Smooth muscle cell of the brain vasculature (primary cell): Measurements from ENCODE around the gene FLCN.
"Not testable (repeated sequence)": the region's sequence is repeated elsewhere in the genome, so short reads cannot be mapped to it uniquely, and the experiment has no call there.

Experiments used
- DNase-seq: peaks from one replicate; pipeline ENCODE4 v3.0.0-alpha.2; 2012; ENCODE audit warnings: low read depth, low spot score

FLCN gene

DNA sequence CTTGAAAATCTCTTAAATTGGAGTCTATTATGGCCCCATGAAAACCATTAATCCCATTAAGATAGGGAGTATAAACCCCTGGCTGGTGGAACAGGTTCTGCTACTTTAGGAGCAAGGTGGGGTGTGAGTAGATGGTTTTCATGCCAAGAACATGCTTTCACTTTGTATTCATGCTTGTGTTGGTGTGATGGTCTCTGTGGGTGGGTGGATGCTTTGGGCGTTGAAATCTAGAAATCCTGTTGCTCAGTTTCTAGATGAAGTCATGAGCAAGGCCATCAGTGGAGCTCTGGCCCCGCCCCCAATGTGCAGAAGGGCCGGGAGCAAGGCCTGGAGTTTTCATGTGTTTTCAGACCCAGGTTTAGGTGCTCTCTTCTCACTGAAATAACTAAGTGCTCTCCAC is 50.9 kb downstream of the FLCN start:
- DNase-seq, result no peak

DNA sequence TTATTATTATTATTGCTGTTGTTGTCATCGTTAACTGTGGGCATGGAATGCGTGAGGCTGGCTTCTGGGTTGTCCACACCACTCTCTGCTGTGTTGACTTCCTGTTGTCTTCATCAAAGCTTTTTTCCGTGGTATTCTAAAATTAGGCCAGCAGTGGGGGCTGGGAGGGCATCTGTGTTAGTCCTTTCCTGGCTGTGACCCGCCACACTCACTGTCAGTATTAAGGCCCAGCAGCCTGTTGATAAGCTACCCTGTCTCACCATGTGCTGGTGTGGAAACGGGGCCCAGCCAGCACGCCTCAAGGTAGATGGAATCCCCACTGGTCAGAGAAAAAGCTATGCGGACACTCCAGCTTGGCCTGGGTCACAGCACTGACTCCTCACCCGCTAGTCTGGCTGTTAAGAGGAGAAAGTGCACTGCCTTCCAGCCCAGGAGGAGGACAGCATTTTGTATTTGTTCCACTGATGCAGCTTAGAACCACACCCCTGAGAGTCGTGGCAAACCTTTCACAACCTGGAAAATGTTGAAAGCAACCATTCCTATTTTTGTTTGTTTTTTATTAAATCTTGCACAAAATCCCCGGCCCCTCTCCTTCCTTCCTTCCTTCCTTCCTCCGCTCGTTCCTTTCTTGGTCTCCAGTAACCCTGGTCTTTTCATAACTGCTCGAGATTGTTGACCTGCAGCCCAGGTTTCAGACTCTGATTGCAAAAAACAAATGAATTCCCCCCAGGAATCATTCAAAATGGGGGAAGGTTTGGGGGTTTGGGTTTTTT is 51.8 kb downstream of the FLCN start:
- not testable (repeated sequence) for DNase-seq

DNA sequence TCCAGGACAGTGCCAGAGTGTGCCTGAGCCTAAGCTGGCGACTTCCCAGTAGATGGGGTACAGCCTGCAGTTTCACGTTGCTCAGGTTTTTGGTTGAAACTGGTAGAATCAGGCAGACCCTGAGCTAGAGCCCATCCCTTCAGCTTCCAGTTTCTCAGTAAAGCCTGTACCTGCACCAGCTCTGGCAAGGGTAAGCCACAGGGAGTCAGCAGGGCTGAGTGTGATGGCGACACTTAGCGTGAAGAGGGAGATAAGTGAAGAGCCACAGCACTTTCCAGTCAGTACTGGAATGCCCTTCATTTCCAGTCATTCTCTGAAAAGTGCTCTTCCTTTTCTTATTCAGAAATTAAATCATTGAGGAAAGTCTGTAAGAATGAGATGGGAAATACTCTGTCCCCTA is 53.2 kb downstream of the FLCN start:
- DNase-seq, result no peak

DNA sequence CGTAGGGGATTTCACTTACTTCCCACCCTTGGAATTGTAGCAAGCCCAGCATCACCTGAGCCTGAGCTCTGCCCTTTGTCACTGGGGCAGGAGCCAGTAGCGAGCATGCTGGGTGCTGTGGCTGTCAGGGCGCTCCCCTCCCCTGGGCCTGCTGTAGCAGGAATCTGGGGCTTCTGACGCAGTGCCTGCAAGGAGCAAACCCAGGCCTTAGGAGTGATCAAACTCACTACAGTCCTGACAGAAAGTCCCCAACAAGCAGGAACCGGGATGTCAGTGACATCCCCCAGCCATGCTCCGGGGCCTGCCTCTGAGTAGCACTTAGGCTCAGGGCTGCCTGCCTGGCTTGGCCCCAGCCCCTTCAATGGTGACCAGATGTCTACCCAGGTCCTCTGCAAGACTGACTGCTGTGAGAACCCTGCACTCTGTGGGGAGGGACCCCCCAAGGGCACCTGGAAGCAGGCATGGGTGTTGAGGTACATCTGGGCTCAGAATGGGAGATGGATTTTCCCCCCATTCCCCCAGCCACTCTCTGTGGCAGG is 54.3 kb downstream of the FLCN start:
- no peak for DNase-seq

DNA sequence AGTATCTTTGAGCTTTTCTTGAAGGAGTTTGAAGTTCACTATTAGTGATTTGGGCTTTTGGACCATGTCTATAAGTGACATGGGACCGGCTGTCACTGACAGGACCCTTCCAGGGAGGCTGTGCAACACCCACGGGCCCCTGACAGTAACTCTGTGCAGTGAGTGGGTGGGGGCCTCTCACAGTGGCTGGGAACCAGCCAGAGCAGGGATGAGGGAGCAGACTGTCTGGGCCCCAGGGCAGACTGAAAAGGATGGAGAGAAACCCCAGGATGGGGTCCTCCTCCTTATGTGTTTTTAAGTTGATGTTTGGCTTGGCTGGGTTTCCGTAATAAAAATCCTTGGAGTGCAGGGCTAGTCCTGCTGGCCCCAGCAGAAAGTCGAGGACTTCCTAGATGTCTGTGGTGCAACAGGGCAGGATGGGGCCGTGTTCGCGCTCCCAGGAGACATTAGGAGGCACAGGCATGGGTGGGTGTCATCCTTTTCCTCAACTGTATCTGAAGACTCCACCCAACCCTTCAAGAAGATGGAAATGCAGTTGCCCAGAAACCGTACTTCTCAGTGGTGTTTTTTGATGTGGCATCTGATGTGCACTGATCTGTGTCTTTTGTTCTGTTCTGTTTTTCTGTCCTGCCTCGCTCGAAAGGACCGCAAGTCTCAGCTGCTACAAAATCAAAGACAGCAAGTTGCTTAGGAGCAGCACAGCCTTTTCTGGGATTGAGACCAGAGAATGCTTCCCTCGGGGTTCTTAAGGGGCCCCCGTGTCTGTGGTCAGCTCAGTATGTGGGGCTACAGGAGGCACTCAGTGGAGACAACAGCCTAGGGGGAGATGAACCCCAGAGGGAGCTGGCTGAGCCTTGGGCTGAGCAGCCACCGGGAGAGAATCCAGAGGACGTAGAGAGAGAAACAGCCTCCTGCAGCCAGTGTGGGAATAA is 55.0 kb downstream of the FLCN start:
- no peak for DNase-seq

DNA sequence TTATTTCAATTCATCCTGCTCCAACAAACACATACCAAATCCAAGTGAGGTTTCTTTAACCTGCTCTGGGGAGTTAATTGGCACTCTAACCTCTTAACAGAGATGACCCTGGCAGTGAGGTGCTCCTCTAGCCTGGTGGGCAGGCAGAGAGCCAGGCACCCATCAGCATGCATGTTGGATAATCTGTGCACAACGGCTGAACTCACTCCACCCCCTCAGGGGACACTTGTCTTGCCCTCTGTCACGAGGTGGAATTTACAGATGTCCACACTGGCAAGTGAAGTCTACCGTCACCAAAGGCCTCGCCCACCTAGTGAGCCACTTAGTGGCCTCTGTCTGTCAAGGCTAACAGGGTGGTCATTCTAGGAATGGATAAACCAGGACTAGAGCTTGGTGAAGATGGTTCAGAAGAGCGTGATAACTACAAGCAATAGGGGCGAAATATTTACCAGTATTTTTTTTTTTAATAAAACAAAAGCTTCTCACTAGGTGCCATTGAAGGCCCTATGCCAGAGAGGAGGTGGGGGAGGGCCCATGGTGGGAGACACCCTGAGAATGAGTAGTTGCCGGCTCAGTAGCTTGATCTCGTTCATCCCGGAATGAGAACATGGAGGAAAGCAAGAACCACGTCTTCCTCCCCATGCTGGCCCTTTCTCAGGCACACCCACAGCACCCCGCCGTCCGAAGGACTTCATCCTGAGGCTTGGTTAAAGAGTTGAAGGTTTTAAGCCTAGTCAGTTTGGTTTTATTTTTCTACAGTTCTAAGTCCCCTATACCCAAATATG is 56.0 kb downstream of the FLCN start:
- no peak for DNase-seq

DNA sequence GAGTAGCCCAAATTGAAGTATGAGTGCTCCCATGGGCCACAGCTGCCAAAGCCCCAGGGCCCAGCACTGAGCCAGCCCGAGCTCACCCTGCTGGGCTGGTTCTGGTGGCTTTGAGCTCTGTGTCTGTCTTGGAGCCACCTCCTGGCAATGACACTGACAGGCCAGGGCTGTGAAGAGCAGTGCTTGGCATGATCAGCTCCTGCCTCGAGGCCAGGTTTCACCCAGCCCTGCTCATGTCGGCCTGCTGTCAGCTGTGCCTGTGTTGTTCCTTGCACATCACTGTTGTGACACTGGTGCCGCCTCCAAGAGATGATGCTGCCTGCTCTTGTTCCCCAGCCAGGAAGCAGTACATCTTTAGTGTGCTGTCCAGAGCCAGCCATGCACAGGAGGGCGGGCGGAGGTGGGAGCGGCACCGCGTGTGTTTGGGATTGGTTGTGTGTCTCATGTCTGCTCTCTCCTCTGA is 56.8 kb downstream of the FLCN start:
- DNase-seq, result no peak

DNA sequence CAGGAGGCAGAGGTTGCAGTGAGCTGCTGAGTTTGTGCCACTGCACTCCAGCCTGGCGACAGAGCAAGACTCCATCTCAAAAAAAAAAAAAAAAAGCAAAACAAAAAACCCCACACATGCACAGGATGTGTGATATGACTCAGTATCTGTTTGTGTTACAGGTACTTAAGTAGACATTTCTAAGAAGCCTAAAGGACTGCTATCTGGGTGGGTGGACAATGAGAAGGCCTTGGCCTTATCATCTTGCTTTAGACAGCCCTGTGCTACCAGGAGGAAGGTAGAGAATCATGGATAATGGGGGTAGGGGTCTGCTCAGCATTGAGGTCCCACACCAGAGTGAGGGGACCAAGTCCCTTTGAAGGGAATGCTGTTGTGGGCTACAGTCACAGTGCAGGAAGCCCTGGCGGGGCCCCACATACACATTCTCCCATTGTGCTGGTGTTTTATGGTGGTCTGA is 57.6 kb downstream of the FLCN start:
- DNase-seq, result no peak

DNA sequence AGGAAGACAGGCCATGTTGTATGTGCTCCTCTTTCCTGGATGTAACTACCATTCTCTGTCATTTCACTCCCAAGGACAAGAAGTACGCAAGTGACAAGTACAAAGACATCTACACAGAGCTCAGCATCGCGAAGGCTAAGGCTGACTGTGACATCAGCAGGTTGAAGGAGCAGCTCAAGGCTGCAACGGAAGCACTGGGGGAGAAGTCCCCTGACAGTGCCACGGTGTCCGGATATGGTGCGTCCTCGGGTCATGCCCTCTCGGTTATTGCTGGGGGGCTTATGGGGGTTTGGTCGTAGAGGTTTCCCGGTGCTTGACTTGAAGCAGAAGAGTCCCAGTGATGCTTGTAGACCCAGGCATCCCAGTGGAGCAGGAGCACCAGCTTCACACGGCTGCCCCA is 59.8 kb downstream of the FLCN start:
- no peak for DNase-seq

DNA sequence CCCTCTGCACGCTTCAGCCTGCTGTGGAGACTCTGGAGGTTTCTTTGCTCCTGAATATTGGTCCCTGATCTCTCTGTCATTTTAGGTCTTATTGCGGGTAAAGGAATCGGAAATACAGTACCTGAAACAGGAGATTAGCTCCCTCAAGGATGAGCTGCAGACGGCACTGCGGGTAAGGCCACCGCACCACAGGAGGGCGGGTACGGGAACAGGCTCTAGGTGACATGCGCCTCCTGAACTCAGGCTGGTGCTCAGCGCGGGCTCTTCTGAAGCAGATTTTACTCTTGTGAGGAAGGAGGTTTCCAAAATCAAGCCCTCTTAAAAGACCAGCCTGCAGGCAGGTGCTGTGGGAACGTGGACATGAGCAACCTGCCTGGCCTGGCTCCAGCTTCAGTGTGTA is 60.6 kb downstream of the FLCN start:
- no peak for DNase-seq

DNA sequence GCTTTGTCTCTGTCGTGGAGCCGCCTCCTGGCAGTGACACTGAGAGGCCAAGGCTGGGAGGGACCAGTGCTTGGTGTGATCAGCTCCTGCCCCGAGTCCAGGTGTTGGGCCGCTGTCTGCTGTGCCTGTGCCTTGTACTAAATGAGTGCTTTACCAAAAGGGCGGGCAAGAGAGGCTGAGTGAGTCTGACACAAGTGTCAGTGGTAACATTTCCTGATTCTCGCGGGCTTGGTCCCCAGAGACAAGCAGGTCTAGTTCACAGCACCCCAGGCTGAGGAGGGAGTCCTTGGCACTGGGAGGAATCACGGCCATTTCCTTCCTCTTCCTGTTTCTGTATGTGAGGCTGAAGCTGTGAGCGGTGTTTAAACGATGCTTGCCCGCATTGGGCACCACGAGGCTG is 61.1 kb downstream of the FLCN start:
- no peak for DNase-seq

DNA sequence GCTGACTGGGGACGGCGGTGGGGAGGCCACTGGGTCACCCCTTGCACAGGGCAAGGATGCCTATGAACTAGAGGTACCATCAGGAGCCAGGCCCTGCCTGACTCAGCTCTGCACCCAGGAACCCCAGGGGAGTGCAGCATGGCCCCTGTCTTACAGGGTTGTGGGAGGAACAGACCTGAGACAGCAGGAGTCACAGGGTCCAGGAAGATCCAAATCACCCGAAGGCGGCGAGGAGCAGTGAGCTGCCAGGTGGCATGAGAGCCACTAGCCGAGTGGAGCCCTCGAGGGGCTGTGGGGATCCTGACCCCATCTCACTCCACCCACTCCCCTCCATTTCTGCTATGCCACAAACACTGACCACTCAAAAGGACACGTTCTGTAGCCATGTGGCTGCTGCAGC is 61.6 kb downstream of the FLCN start:
- no peak for DNase-seq

DNA sequence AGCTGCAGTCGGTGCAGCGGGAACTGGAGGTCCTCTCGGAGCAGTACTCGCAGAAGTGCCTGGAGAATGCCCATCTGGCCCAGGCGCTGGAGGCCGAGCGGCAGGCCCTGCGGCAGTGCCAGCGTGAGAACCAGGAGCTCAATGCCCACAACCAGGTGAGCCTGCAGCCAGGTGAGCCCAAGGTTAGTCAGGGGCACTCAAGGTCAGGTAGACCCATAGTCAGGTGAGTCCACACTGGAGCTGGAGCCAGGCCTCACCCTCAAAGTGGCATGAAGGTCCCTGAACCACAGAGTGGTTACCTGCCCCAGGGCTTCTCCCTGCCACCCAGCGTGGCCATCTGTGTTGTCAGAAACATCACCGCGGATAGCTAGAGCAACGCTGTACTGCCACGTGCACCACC is 63.0 kb downstream of the FLCN start:
- DNase-seq, result no peak

DNA sequence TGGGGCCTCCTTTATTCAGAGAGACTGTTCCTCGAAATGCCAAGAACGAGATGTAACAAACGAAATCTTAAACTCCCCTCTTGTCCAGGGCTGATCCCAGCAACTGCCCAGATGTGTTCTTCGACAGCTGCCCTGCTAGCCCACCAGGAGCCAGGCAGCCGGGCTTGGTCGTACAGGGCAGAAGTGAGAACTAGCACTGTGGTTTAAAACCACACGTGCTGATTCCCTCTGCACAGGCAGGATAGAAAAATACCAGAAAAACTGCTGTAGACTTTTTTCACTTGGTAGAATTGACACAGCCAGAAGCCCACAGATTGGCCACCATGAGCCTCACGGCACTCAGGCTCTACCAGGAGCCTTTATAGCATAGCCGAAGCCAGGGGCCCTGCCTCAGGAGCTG is 64.0 kb downstream of the FLCN start:
- no peak for DNase-seq

DNA sequence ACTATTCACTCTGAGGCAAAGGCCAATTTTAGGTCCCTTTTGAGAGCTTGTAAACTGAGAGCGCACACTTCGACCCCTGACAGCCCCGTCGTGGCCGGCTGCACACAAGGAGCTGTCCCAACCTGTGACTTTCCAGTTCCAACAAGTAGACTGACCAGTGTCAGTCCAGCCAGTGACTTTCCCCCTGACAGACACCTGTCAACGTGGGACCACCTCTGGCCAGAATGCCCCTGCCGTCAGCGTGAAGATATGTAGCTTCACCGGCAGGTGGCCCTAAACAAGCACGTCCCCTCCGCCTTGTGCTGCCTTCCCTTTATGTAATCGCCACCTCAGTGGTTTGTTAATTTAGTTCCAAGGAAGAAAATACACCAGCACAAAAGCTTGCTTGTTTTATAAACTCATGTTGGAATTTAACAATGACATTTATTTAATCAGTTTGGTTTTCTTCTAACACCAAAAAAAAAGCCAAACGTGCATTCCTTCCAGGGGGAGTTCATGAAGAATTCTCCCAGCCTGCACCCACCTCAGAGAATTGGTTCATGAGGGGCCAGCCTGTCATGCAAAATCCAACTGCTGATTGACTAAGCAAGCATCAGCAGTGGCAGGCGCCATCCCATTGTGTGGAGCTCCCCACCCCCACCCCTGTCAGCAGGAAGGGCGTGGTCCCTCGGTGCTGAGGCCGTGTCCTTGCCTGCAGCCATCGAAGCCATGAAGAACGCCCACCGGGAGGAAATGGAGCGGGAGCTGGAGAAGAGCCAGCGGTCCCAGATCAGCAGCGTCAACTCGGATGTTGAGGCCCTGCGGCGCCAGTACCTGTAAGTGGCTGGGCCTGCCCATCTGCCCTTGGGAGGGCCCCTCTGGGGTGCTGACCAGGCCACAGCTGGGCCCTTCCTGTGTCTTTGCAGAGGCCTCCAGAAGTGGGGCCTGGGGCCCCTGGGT is 64.7 kb downstream of the FLCN start:
- no peak for DNase-seq

DNA sequence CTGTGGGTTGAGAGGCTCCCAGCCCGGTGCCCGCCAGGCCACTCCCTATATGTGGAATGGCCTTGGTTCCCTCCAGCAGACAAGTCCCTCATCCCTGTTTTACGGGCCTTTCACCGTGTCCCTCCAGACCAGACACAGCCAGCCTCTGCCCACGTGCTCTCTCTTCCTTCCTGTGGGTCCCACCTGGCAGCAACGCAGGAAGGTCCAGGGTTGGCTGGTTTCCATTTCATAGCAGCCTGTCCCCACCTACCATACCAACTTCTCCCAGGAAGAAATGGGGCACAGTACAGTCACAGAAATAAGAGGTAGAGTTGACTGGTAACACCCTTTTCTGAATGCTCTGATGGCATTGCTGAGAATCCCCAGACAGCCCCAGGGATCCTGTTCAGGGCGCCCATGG is 65.8 kb downstream of the FLCN start:
- DNase-seq, result no peak

DNA sequence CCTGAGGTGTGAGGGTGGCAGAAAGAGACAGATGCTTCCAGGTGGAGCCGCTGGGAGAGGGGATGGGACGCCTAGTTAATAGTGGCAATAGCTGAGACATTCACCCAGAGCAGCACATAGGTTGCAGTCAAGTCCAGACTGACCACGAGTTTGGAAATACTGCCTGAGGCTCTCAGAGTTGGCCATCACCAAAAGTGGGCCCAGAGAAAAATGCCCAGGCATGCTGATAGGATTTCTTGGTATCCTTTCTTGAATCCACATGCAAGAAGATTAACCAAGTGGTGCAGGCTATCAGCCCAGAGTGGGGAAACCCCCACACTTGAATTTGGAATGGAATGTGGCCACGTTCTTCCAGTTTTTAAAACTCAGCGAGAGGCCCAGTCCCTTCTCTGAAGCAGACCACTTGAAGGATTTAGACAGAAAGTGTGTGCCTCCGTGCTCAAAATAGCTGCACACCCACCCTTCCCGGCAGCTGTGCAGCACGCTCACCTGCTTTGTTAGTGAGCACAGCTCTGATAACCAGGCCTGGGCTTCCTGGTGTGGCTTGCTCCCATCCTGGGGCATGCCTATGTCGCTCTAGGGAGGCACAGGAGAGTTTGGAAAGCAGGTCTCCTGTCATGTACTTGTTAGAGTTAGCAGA is 66.5 kb downstream of the FLCN start:
- no peak for DNase-seq

DNA sequence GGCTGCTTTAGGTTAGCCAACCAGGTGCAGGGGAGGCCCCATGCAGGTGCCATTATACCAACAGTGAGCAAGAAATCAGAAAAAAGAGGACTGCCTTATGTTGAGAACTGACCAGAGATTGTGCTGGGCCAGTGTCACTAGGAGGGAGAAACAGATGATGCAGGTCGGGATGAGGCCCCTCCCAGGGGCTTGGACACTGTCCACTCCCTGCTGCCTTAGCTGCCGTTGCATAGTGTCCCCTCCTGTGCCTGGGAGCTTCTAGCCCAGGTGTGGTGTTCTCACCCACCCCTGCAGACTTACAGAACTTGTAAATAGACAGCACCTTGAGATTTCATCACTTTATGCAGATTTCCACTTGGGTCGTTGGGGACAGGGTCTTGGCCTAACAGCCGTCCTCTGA is 67.6 kb downstream of the FLCN start:
- no peak for DNase-seq

DNA sequence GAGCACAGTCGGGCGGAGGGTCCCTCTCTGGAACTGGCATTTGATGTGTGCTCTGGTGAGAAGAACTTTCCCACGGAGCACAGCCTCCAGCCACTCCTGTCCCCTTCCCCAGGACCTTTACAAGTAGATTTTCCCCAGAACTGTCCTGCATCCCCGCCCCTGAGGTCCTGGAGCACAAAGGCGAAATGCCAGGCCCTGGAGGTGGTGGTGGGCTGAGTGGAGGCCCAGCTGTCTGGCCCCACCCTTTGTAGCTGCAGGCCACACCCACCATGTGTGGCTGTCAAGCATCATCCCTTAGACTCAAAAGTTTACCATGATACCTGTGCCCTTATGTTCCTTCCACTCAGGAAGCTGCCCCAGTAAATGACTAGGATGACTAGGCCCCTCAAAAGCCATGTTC is 68.6 kb downstream of the FLCN start:
- DNase-seq, result no peak

DNA sequence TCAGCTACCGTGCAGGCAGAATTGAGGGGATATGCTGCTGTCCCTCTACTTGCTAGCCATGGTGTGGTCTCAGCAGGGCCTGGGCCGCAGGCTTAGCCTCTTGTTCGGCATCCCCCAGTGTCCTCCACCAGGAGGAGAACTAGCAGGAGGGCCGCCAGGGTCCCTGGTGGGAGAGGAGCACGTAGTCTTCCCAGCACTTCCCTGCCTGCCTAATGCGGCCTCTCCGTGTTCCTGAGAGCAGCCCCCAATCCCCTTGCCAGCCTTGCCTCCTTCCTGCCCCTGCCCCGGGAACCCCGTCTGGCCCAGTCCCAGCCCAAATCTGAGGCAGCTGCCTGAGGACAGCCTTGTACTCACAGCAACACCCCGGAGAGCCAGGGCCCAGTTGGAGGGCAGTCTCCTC is 69.0 kb downstream of the FLCN start:
- DNase-seq, result no peak
